Measurements from ENCODE around the gene MGME1.

The MGME1 gene

DNA sequence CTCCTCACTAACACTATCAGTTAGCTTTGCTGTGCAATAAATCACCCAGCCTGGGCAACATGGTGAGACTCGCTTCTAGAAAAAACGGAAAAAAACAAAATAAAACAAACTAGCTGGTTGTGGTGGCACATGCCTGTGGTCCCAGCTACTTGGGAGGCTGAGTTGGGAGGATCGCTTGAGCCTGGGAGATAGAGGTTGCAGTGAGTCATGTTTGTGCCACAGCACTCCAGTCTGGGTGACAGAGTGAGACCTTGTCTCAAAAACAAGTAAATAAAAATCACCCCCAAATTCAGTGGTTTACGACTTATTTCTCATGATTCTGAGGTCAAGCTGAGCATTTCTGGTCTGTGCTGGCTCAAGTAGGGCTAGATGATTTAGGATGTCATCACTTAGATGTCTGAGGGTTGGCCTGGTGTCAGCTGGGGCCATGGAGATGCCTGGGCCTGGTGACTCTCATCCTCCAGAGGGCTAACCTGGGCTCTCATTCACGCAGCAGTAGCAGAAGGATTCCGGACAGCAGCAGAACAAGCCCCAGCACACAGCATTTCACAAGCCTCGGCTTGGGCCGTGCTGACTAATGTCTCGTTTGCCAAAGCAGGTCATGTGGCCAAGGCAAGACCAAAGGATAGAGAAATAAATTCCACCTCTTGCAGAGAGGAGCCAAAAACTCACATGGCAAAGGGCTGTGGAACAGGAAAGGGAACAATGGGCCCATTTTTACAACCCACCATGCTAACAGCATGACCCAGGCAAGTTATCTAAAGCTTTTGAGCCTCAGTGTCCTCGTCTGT, 32.5 kb downstream of the MGME1 start:
- no peak for DNase-seq (ENCODE audit: extremely low read depth, low read depth)
- no peak overlapping the region for H3K4me3 ChIP-seq (replicated peaks; ENCODE audit: low read depth, low read length)
- TF ChIP-seq, protein P1, sequence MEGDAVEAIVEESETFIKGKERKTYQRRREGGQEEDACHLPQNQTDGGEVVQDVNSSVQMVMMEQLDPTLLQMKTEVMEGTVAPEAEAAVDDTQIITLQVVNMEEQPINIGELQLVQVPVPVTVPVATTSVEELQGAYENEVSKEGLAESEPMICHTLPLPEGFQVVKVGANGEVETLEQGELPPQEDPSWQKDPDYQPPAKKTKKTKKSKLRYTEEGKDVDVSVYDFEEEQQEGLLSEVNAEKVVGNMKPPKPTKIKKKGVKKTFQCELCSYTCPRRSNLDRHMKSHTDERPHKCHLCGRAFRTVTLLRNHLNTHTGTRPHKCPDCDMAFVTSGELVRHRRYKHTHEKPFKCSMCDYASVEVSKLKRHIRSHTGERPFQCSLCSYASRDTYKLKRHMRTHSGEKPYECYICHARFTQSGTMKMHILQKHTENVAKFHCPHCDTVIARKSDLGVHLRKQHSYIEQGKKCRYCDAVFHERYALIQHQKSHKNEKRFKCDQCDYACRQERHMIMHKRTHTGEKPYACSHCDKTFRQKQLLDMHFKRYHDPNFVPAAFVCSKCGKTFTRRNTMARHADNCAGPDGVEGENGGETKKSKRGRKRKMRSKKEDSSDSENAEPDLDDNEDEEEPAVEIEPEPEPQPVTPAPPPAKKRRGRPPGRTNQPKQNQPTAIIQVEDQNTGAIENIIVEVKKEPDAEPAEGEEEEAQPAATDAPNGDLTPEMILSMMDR (IDR thresholded peaks at IDR 0.05; ENCODE audit: low read depth, low read length, missing control alignments) = no peak

DNA sequence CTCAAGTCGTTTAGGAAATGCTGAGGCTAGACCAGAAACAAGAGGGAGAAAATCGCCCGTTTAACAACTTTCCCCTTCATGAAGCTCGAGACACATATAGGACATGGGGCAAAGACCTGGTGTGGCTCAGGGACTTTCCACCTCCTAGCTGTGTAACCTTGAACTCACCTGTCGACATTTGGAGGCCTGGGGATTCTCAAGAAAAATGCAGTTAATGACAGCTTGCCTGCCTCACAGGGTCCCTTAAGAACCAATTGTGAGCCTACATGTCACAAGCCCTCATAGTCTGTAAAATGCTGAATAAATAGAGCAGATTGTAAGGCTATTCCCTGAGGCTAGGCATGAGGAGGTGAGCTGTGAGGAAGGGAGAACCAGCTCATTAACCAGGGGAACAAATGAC, 35.1 kb downstream of the MGME1 start:
- H3K4me3 ChIP-seq (replicated peaks; ENCODE audit: low read depth, low read length) = no peak overlapping the region
- no peak for DNase-seq (ENCODE audit: extremely low read depth, low read depth)
- TF ChIP-seq, protein P1 (IDR thresholded peaks at IDR 0.05; ENCODE audit: low read depth, low read length, missing control alignments) = no peak

DNA sequence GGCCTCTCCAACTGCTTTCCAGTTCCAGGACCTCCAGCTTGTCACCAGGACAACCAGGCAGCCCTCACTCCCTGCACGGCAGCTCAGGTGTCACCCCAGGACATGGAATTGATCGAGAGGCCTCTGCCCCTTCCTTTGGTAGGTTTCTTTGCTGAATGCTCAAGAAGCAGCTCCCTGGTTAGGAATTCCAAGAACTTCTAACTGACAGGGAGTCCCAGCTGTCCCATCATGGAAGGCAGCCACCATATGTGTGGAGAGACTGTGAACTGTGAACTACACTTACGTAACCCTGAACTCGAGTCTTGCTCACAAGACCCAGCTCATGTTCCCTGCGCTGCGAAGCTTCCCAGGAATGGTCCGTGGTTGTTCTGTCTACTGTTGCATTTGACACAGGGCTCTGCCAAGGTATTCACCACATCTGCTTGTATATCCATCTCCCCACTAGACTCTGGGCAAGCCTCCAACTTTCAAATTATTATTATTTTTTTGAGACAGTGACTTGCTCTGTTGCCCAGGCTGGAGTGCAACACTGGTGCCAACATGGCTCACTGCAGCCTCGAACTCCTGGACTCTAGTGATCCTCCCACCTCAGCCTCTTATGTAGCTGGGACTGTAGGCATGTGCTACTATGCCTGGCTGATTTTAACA, 35.7 kb downstream of the MGME1 start:
- TF ChIP-seq, protein P1 (IDR thresholded peaks at IDR 0.05; ENCODE audit: low read depth, low read length, missing control alignments) = no peak
- H3K4me3 ChIP-seq (replicated peaks; ENCODE audit: low read depth, low read length) = no peak overlapping the region
- no peak for DNase-seq (ENCODE audit: extremely low read depth, low read depth)

DNA sequence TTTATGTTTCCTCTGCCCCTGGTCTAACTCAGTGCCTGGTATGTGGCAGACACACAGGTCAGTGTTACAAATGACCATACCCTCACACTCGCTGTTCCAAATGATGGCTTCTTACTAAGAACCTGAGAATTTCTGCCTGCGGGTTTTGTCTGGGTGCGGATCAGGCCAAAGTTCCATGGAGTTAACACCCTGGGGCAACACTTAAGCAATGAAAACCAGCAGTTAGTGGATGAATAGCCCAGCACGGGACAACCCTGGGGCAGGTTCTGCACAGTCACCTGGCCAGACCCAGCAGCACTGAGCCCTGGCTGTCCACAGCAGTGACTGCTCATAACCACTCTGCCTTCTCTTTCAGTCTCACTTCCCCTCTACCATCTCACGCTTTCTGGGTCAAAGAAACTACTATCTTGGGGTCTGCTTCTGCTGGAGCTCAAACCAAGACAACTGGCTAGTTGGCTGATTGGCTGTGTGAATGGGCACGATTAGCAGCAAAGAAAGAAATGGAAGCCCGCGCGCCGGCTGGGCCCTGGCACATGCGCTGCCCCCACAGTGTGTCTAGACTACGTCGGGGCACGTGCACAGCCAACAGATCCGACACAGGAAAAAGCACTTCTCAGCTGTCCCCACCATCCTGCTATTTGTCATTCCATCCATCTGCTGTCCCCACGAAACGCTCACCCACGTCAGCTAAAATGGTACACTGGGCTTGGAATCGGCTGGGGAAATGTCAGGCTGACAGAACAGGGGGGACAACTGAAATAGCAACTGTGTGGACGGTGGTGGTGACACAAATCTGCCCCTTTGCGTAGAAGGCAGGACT, 36.6 kb downstream of the MGME1 start:
- TF ChIP-seq, protein P1 (IDR thresholded peaks at IDR 0.05; ENCODE audit: low read depth, low read length, missing control alignments) = no peak
- no peak for DNase-seq (ENCODE audit: extremely low read depth, low read depth)
- no peak overlapping the region for H3K4me3 ChIP-seq (replicated peaks; ENCODE audit: low read depth, low read length)

DNA sequence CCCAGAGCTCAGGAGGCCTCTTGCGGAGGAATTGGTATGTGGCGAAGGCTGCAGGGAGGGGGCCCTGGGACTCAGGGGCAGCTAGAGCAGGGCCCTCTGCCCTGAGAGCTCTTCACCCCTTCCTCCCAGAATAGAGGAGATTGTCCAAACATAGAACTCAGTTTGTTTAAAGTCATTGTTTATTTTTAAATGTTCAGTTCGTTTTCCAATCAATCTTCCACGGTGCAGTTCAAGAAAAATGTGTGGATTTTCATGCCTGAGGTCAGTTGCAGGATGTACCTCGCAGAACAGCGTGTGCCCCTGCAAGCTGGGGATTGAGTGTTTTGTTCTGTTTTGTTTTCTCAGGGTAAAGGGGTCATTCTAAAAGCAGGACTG, 37.2 kb downstream of the MGME1 start:
- no peak for DNase-seq (ENCODE audit: extremely low read depth, low read depth)
- no peak overlapping the region for H3K4me3 ChIP-seq (replicated peaks; ENCODE audit: low read depth, low read length)
- TF ChIP-seq, protein P1 (IDR thresholded peaks at IDR 0.05; ENCODE audit: low read depth, low read length, missing control alignments) = no peak

DNA sequence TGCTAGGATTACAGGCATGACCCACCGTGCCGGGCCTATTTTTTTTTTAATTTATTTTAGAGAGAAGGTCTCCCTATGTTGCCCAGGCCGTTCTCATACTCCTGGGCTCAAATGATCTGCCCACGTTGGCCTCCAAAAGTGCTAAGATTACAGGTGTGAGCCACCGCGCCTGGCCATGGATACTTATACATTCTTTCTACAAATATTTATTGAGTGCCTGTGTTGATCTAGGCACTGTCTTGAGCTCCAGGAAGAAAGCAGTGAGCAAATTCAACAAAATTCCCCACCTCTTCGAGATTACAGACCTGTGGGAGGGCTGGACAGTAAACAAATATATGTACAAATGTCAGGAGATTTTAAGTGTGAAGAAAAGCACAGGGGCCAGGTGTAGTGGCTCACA, 37.9 kb downstream of the MGME1 start:
- DNase-seq (ENCODE audit: extremely low read depth, low read depth) = no peak
- TF ChIP-seq, protein P1 (IDR thresholded peaks at IDR 0.05; ENCODE audit: low read depth, low read length, missing control alignments) = no peak
- H3K4me3 ChIP-seq (replicated peaks; ENCODE audit: low read depth, low read length) = no peak overlapping the region

Data from HFF-Myc (cell line).